GM12892 (cell line): Measurements from ENCODE around the gene KTN1.

ENCODE experiments used
- DNase-seq: peaks from one replicate; pipeline ENCODE4 v3.0.0; 2011; ENCODE audit not compliant: insufficient read length
- FAIRE-seq: peaks from 2 replicates; lab custom pipeline; 2011; peaks lifted over from hg19 to GRCh38; lab: Jason Lieb, UNC
- POLR2A ChIP-seq: IDR thresholded peaks from 2 replicates; pipeline ENCODE4 v1.6.1; 2011; ENCODE audit warnings: low read depth, low read length, control low read depth
- POLR2AphosphoS5 ChIP-seq: IDR thresholded peaks from 2 replicates; pipeline ENCODE4 v1.6.1; 2011; ENCODE audit warnings: low read depth, low read length, control low read depth
- TAF1 ChIP-seq: IDR thresholded peaks from 2 replicates; pipeline ENCODE4 v1.6.1; 2011; ENCODE audit warnings: low read depth, mild to moderate bottlenecking, control low read depth, low read length, borderline replicate concordance

Gene KTN1

GRCh38 chr14:55706893-55707292, 126.9 kb downstream of the KTN1 start:
- DNase-seq (no peak), FAIRE-seq (no peak)
- no peak for TF ChIP-seq POLR2AphosphoS5
- no peak for TF ChIP-seq TAF1
- no peak for TF ChIP-seq POLR2A

GRCh38 chr14:55707365-55707804, 127.4 kb downstream of the KTN1 start:
- no peak for DNase-seq
- peak; percentile 46 for FAIRE-seq
- TF ChIP-seq TAF1 (no peak), POLR2A (no peak), POLR2AphosphoS5 (no peak)

GRCh38 chr14:55710506-55711041, 130.6 kb downstream of the KTN1 start:
- FAIRE-seq (no peak), DNase-seq (no peak)
- TF ChIP-seq TAF1, result no peak
- TF ChIP-seq POLR2AphosphoS5, result no peak
- no peak for TF ChIP-seq POLR2A

GRCh38 chr14:55711175-55711811, 131.3 kb downstream of the KTN1 start:
- DNase-seq (no peak), FAIRE-seq (no peak)
- no peak for TF ChIP-seq POLR2AphosphoS5
- no peak for TF ChIP-seq POLR2A
- TF ChIP-seq TAF1, result no peak

GRCh38 chr14:55712491-55712890, 132.5 kb downstream of the KTN1 start:
- DNase-seq (no peak), FAIRE-seq (no peak)
- TF ChIP-seq POLR2AphosphoS5 (no peak), TAF1 (no peak), POLR2A (no peak)

- TF ChIP-seq POLR2A, result no peak
- no peak for TF ChIP-seq TAF1
- no peak for TF ChIP-seq POLR2AphosphoS5
- DNase-seq, result no peak
- FAIRE-seq, result no peak
Measured at GRCh38 chr14:55713486-55713885, 133.5 kb downstream of the KTN1 start.

GRCh38 chr14:55715889-55716288, 135.9 kb downstream of the KTN1 start:
- no peak for DNase-seq
- FAIRE-seq, result no peak

GRCh38 chr14:55717621-55718020, 137.6 kb downstream of the KTN1 start:
- no peak for FAIRE-seq
- TF ChIP-seq TAF1, result no peak

More at GRCh38 chr14:55715889-55716288, 135.9 kb downstream of the KTN1 start:
- no peak for TF ChIP-seq POLR2A
- no peak for TF ChIP-seq TAF1
- TF ChIP-seq POLR2AphosphoS5, result no peak

GRCh38 chr14:55718551-55718950, 138.5 kb downstream of the KTN1 start:
- no peak for TF ChIP-seq TAF1
- TF ChIP-seq POLR2A, result no peak
- no peak for TF ChIP-seq POLR2AphosphoS5
- DNase-seq (no peak), FAIRE-seq (no peak)

More at GRCh38 chr14:55717621-55718020, 137.6 kb downstream of the KTN1 start:
- DNase-seq, result no peak

- DNase-seq, result no peak
- TF ChIP-seq TAF1 (no peak), POLR2AphosphoS5 (no peak), POLR2A (no peak)
- FAIRE-seq, result no peak
Measured at GRCh38 chr14:55720796-55721195, 140.8 kb downstream of the KTN1 start.

- TF ChIP-seq TAF1 (no peak), POLR2AphosphoS5 (no peak), POLR2A (no peak)
- DNase-seq, result no peak
- no peak for FAIRE-seq
Measured at GRCh38 chr14:55721353-55721752, 141.3 kb downstream of the KTN1 start.

GRCh38 chr14:55722054-55722453, 142.0 kb downstream of the KTN1 start:
- TF ChIP-seq POLR2A (no peak), TAF1 (no peak), POLR2AphosphoS5 (no peak)
- no peak for DNase-seq
- FAIRE-seq, result no peak

- no peak for FAIRE-seq
- no peak for DNase-seq
- TF ChIP-seq POLR2A (no peak), POLR2AphosphoS5 (no peak), TAF1 (no peak)
Measured at GRCh38 chr14:55724736-55725135, 144.7 kb downstream of the KTN1 start.

- FAIRE-seq, result no peak
- TF ChIP-seq POLR2AphosphoS5, result no peak
- no peak for TF ChIP-seq POLR2A
- no peak for TF ChIP-seq TAF1
- no peak for DNase-seq
Measured at GRCh38 chr14:55730592-55731310, 150.7 kb downstream of the KTN1 start.
